Thymus (tissue), 11 donors: ENCODE data around the gene MYO18A. TPM values are rescaled to one million over a fixed set of nuclear protein-coding genes. Genes with fewer than 3 reads are reported as not detected.

Experiments
- DNase-seq, 9 donors: peaks; one replicate each; pipeline ENCODE4 v3.0.0-alpha.2; 2013; ENCODE audit warnings: low spot score in 9 of 9, low read depth in 6 of 9, missing footprints in 1 of 9
- H3K27ac ChIP-seq, 2 donors: one replicate each; pipeline ENCODE4 v1.5.1; 2013; ENCODE audit warnings: control low read depth in 1 of 2, low read depth in 1 of 2, low read length in 1 of 2, mild to moderate bottlenecking in 1 of 2, moderate library complexity in 1 of 2
- H3K27me3 ChIP-seq, 2 donors: one replicate each; pipeline ENCODE4 v1.5.1; 2013; ENCODE audit warnings: low read length in 1 of 2; ENCODE audit not compliant: control insufficient read depth in 2 of 2, insufficient read depth in 1 of 2
- H3K36me3 ChIP-seq, 2 donors: one replicate each; pipeline ENCODE4 v1.5.1; 2013; ENCODE audit warnings: low read length in 1 of 2, mild to moderate bottlenecking in 1 of 2, moderate library complexity in 1 of 2; ENCODE audit not compliant: control insufficient read depth in 2 of 2, insufficient read depth in 2 of 2
- H3K4me1 ChIP-seq, 2 donors: one replicate each; pipeline ENCODE4 v1.5.1; 2013; ENCODE audit warnings: low read length in 2 of 2; ENCODE audit not compliant: control insufficient read depth in 2 of 2, insufficient read depth in 2 of 2
- H3K4me3 ChIP-seq, 2 donors: one replicate each; pipeline ENCODE4 v1.5.1; 2013; ENCODE audit warnings: low read length in 2 of 2, control low read depth in 1 of 2, mild to moderate bottlenecking in 1 of 2
- H3K9me3 ChIP-seq, 2 donors: one replicate each; pipeline ENCODE4 v1.5.1; 2013; ENCODE audit warnings: low read length in 1 of 2, mild to moderate bottlenecking in 1 of 2; ENCODE audit not compliant: control insufficient read depth in 2 of 2, insufficient read depth in 1 of 2
- WGBS: extraction: QIAGEN DNeasy Blood & Tissue Kit; methylation state at CpG from one replicate; pipeline ENCODE4 v1.1.7; 2013; 5-methylcytosine and 5-hydroxymethylcytosine counted together
- polyA plus RNA-seq: library from polyadenylated mRNA; stranded (reverse); fragments of 200-250 nt; gene quantifications from one replicate; pipeline ENCODE4 v1.2.3, GENCODE V29; 2013
- total RNA-seq: library from RNA; stranded (reverse); fragments of 120-200 nt; gene quantifications from one replicate; pipeline ENCODE4 v1.2.4, GENCODE V29; 2013
- donor health status: healthy.

The MYO18A gene
- total and polyA plus RNA-seq, 2 donors = 31.1 to 52.8 TPM

DNA sequence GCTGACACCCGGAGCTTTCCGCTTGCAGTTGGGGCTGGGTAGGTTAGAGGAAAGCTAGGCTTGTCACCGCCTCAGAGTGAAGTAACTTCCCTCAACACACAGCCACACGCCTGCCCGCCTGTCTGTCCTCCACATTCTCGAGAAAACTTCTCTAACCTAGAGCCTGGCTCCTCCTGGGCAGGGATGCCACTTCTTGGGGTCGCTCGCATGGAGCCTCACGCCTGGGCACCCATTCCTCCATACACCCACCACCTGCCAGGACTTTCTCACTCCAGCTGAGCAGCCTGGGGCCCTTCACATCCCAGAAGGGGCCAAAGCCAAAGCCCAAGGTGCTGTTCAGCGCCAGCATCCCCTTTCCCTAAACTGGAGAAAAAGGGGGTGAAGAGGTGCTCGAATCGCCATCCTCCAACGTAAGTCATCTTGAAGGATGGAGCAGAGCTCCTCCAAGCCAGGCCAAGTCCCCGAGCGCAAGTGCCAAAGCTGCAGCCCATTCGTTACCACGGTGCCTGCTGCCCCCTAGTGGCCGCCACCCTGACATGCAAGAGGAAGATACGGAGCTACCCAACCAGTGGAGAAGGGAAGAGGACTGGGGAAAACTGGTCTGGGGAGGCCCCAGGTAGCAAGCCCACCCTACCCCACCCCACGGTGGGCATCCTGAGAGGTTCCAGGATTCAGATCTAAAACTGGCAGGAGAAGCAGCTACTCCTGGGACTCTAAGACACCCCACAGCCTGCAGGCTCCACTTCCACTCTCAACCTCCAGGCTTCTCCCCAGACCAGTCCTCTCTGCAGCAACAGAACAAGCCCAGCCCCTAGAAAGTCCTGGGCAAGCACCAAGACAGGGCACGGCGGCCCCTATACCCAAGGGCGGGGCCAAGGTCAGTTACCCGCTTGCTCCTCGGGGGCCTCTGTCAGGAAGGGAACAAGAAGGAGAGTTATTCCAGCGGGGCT, 63.1 kb downstream of the MYO18A start:
- peaks cover 1 to 4% of the 10 kb centered on the region in 2 donors for H3K9me3 ChIP-seq
- H3K27ac ChIP-seq = no peak overlapping the region
- H3K27me3 ChIP-seq = no peaks in the 10 kb centered on the region
- WGBS = 81% methylated on average over 26 of the region's 26 CpGs
- H3K4me1 ChIP-seq = no peaks in the 10 kb centered on the region
- H3K36me3 ChIP-seq = peaks cover 83 to 88% of the 10 kb centered on the region in 2 donors
- H3K4me3 ChIP-seq = no peak overlapping the region
- peak in 6 of 9 donors; percentile 18 to 58 (median 48) for DNase-seq

DNA sequence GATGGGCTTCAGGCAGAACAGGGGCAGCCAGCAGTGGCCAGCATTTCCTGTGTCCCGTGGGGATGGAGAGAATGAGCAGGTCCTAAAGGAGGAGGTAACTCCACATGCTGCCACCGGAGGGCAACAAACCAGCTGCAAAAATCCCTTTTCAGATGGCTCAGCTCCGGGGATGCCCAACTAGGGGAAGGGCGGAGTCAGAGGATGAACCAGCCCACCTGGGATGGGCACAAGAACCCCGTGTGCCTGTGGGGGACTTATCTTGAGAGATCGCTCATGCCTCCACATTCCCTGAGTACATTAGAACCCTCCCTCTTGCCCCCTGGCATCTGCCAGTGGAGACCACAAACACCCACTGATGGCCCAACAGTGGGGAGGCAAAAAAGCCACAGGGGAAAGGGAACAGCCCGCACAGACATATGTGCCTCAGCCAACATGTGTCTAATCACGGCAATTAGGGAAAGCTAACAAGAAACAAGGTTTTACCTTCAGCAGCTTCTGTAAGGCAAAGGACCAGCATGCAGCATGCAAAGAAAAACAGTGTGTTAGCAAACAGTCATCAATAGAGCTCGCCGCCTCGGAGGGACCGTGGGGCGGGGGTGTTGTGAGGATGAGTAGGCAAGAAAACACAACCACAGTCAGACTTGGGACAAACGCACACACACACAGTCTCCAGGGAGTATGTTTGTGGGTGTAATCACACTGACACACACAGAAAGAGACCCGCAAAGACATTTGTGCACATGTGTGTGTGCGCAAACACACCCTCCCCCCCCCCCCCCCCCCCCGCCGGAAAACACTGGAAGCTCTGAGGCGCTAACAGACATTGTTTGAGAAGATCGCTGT, 64.0 kb downstream of the MYO18A start:
- no peak overlapping the region for H3K27ac ChIP-seq
- H3K4me3 ChIP-seq = no peak overlapping the region
- H3K4me1 ChIP-seq = no peaks in the 10 kb centered on the region
- H3K27me3 ChIP-seq = no peaks in the 10 kb centered on the region
- peak in 2 of 9 donors; percentile 29 to 48 for DNase-seq
- H3K36me3 ChIP-seq = peaks cover 83 to 88% of the 10 kb centered on the region in 2 donors
- WGBS = 66% methylated on average over 19 of the region's 20 CpGs
- H3K9me3 ChIP-seq = peaks cover 1 to 4% of the 10 kb centered on the region in 2 donors

DNA sequence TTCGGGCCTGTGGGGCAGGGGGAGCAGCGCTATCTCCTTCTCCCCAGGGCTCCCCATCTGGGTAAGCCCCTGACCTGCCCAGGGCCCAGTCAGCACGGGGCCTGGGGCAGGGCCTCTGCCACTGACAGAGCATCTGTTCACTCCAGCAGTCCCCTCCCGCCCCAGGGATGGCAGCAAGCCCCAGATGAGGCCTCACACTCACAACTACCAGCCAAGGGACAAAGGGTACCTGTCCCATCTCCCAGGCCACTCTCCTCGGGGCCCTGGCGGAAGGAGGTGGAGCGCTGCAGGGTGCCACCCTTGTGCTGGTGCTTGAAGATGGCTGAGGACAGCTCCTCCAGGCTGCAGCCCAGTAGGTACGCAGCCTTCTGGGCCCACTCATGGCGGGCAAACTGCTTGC, 64.8 kb downstream of the MYO18A start:
- Histone ChIP-seq H3K36me3 (peaks cover 83 to 88% of the 10 kb centered on the region in 2 donors), H3K9me3 (peaks cover 0 to 4% of the 10 kb centered on the region in 2 donors), H3K4me3 (no peak overlapping the region), H3K27me3 (no peaks in the 10 kb centered on the region), H3K27ac (no peak overlapping the region), H3K4me1 (no peaks in the 10 kb centered on the region)
- DNase-seq = no peak
- WGBS = 99% methylated on average over 9 of the region's 9 CpGs

GRCh38 chr17:29114141-29114540, 66.1 kb downstream of the MYO18A start:
- no peak overlapping the region for H3K4me3 ChIP-seq
- H3K27ac ChIP-seq = no peak overlapping the region
- 99% methylated on average over 5 of the region's 5 CpGs for WGBS
- no peak for DNase-seq
- H3K9me3 ChIP-seq = peaks cover 0 to 4% of the 10 kb centered on the region in 2 donors
- peaks cover 85 to 92% of the 10 kb centered on the region in 2 donors for H3K36me3 ChIP-seq
- no peaks in the 10 kb centered on the region for H3K4me1 ChIP-seq
- H3K27me3 ChIP-seq = no peaks in the 10 kb centered on the region

DNA sequence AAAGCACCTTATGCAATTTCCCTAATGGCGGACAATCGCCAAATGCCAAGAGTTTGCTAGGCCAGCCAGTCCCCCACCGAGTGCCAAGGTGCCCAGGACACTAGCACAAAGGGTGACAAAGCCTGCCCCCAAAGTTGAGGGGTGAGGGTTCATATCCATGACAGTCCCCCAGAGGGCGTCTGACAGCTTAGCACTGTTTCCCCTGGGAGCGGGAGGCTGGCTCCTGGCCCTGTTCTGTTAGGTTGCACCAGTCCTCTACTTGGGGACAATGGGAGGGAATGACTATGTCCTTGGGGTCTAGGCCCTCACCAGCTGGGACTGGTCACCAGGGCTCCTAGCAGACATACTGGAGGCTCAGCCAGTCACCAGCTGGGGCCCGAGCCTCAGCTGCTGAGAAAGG, 66.9 kb downstream of the MYO18A start:
- Histone ChIP-seq H3K4me1 (no peaks in the 10 kb centered on the region), H3K9me3 (peaks cover 0 to 4% of the 10 kb centered on the region in 2 donors), H3K36me3 (peaks cover 85 to 92% of the 10 kb centered on the region in 2 donors), H3K4me3 (no peak overlapping the region), H3K27me3 (no peaks in the 10 kb centered on the region), H3K27ac (no peak overlapping the region)
- DNase-seq = no peak
- WGBS = 97% methylated on average over 6 of the region's 6 CpGs

- Histone ChIP-seq H3K27ac (no peak overlapping the region), H3K9me3 (peaks cover 0 to 1% of the 10 kb centered on the region in 2 donors), H3K4me1 (no peaks in the 10 kb centered on the region), H3K4me3 (no peak overlapping the region), H3K27me3 (no peaks in the 10 kb centered on the region), H3K36me3 (peaks cover 85 to 92% of the 10 kb centered on the region in 2 donors)
- DNase-seq = no peak
- 92% methylated on average over 11 of the region's 11 CpGs for WGBS
Observed at GRCh38 chr17:29112771-29113295, 67.4 kb downstream of the MYO18A start.

GRCh38 chr17:29111816-29112499, 68.2 kb downstream of the MYO18A start:
- Histone ChIP-seq H3K4me1 (no peaks in the 10 kb centered on the region), H3K27ac (peak overlapping the region in 1 of 2 donors; percentile 15), H3K4me3 (no peak overlapping the region), H3K36me3 (peaks cover 90 to 95% of the 10 kb centered on the region in 2 donors), H3K9me3 (no peaks in the 10 kb centered on the region), H3K27me3 (no peaks in the 10 kb centered on the region)
- peak in 7 of 9 donors; percentile 21 to 57 (median 32) for DNase-seq
- WGBS = 87% methylated on average over 20 of the region's 20 CpGs

- WGBS = 98% methylated on average over 16 of the region's 16 CpGs
- Histone ChIP-seq H3K36me3 (peaks cover 97 to 100% of the 10 kb centered on the region in 2 donors), H3K27me3 (no peaks in the 10 kb centered on the region), H3K27ac (no peak overlapping the region), H3K4me1 (no peaks in the 10 kb centered on the region), H3K4me3 (no peak overlapping the region), H3K9me3 (no peaks in the 10 kb centered on the region)
- no peak for DNase-seq
Observed at GRCh38 chr17:29110372-29110757, 69.8 kb downstream of the MYO18A start.
